WERI-Rb-1 (cell line): ENCODE measurements around the gene KCNIP3.

Experiments
- DNase-seq: peaks from one replicate; pipeline ENCODE4 v3.0.0-alpha.2; 2020
- H3K27ac ChIP-seq: fragments of 250-450 bp; sonication (Bioruptor Pico); 2 replicates; pipeline ENCODE4 v1.5.1; 2020; ENCODE audit warnings: mild to moderate bottlenecking, moderate library complexity
- H3K27me3 ChIP-seq: fragments of 250-450 bp; sonication (Bioruptor Pico); 2 replicates; pipeline ENCODE4 v1.5.1; 2021; ENCODE audit warnings: mild to moderate bottlenecking, low read depth, moderate library complexity; ENCODE audit not compliant: insufficient read depth, severe bottlenecking
- H3K36me3 ChIP-seq: fragments of 250-450 bp; sonication (Bioruptor Pico); 2 replicates; pipeline ENCODE4 v1.5.1; 2020; ENCODE audit warnings: mild to moderate bottlenecking, moderate library complexity
- H3K4me3 ChIP-seq: 2 replicates; pipeline ENCODE4 v1.5.1; 2011; ENCODE audit warnings: low read depth, mild to moderate bottlenecking, control low read depth, low read length
- H3K9me3 ChIP-seq: fragments of 250-450 bp; sonication (Bioruptor Pico); 2 replicates; pipeline ENCODE4 v1.5.1; 2021; ENCODE audit warnings: mild to moderate bottlenecking, moderate library complexity; ENCODE audit not compliant: severe bottlenecking
- TF ChIP-seq, protein P1 (sequence below): IDR thresholded peaks from 2 replicates; pipeline ENCODE4 v1.5.1; 2011; ENCODE audit warnings: low read depth, mild to moderate bottlenecking, control low read depth, inconsistent platforms, low read length

Gene KCNIP3

GRCh38 chr2:95296880-95297487 is at the start of gene KCNIP3:
KCNIP3 (plus strand) TSS chr2:95297347; CDS start chr2:95297439, 92 bp downstream.
- DNase-seq, result peak; percentile 69
- H3K27me3 ChIP-seq, result no peaks in the 10 kb centered on the region
- peak within 1 kb of the TSS; percentile 52 for H3K4me3 ChIP-seq
- TF ChIP-seq, protein P1, sequence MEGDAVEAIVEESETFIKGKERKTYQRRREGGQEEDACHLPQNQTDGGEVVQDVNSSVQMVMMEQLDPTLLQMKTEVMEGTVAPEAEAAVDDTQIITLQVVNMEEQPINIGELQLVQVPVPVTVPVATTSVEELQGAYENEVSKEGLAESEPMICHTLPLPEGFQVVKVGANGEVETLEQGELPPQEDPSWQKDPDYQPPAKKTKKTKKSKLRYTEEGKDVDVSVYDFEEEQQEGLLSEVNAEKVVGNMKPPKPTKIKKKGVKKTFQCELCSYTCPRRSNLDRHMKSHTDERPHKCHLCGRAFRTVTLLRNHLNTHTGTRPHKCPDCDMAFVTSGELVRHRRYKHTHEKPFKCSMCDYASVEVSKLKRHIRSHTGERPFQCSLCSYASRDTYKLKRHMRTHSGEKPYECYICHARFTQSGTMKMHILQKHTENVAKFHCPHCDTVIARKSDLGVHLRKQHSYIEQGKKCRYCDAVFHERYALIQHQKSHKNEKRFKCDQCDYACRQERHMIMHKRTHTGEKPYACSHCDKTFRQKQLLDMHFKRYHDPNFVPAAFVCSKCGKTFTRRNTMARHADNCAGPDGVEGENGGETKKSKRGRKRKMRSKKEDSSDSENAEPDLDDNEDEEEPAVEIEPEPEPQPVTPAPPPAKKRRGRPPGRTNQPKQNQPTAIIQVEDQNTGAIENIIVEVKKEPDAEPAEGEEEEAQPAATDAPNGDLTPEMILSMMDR, result no peak
- peak within 1 kb of the TSS; percentile 62 for H3K27ac ChIP-seq
- no peaks in the 10 kb centered on the region for H3K9me3 ChIP-seq
- no peaks in the 10 kb centered on the region for H3K36me3 ChIP-seq

DNA sequence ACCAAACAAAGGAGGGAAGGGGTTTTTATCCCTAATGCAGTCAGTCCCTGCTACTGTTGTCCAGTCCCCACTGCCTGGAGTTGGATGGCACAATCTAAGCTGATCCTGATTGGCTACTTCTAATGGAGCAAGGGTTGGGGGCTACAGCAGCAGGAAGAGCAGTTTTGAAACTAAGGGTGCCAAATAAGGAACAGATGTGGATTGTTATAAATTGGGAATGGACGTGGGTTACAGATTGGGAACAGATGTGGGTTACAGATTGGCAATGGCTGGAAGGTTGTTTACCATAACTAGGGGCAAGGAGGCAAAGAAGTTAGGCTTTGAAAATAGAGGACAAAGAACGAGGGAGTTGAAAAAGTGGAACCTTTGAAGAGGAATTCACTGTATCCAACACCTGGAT is 38.9 kb upstream of the KCNIP3 start:
- Histone ChIP-seq H3K36me3 (no peaks in the 10 kb centered on the region), H3K9me3 (peaks cover 7% of the 10 kb centered on the region), H3K27ac (no peak overlapping the region), H3K27me3 (no peaks in the 10 kb centered on the region), H3K4me3 (no peak overlapping the region)
- DNase-seq, result no peak
- TF ChIP-seq, protein P1, result no peak

- H3K27ac ChIP-seq, result no peak overlapping the region
- TF ChIP-seq, protein P1, result no peak
- peaks cover 7% of the 10 kb centered on the region for H3K9me3 ChIP-seq
- no peaks in the 10 kb centered on the region for H3K36me3 ChIP-seq
- H3K27me3 ChIP-seq, result no peaks in the 10 kb centered on the region
- no peak for DNase-seq
- H3K4me3 ChIP-seq, result no peak overlapping the region
These were observed 36.8 kb upstream of the KCNIP3 start for GRCh38 chr2:95260028-95261023.

DNA sequence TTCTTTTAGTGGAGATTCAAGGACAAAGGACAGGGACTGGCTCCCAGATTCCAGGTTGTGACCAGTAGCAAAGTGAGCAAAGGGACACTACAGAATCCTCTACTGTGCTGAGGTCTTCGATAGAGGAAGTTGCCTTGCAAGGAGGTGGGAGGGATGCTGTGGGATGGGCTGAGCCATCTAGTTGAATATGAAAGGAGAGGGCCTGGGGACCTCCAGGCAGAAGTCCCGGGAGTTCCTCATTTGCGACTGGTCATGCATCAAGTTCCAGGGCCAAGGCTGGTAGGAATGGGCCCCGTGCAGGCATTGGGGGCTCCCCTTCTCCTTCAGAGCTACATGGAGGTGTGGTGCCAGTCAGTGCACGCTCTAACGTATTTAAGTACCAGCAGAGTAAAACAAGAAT is 35.5 kb upstream of the KCNIP3 start:
- no peak overlapping the region for H3K4me3 ChIP-seq
- no peaks in the 10 kb centered on the region for H3K36me3 ChIP-seq
- H3K27ac ChIP-seq, result no peak overlapping the region
- TF ChIP-seq, protein P1, result no peak
- peaks cover 5% of the 10 kb centered on the region for H3K9me3 ChIP-seq
- H3K27me3 ChIP-seq, result no peaks in the 10 kb centered on the region
- no peak for DNase-seq

DNA sequence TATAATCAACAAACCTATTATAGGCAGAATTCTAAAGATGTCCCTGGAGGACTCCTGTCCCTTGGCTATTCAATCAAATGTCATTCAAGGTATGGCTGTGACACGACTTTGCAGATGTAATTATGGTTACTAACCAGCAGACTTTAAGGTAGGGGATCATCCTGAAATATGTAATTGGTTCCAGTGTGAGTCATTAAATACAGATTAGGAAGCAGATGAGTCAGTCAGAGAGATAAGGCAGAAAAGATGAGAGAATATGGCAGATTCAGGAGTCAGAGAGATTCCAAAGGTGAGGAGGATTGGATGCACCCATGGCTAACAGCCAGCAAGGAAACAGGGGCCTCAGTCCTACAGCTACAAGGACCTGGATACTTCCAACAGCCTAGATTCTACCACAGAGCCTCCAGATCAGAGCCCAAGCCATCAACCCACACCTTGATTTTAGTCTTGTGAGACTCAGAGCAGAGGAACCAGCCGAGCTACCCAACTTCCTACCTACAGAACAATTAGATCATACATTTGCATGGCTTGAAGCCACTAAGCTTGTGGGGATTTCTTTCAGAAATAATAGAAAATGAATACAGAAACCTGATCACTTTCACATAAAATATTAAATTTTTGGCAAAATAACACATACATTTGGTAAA is 34.1 kb upstream of the KCNIP3 start:
- TF ChIP-seq, protein P1, result no peak
- Histone ChIP-seq H3K4me3 (no peak overlapping the region), H3K27ac (no peak overlapping the region), H3K9me3 (no peaks in the 10 kb centered on the region), H3K36me3 (no peaks in the 10 kb centered on the region), H3K27me3 (no peaks in the 10 kb centered on the region)
- no peak for DNase-seq
